Inflammatory macrophage treated with lipopolysaccharide for 1 hour (primary cell): Measurements from ENCODE around the gene MTR.

ENCODE experiments used
- DNase-seq, 2 donors: peaks; one replicate each; pipeline ENCODE4 v3.0.0-alpha.2; 2020 to 2022

The MTR gene

DNA sequence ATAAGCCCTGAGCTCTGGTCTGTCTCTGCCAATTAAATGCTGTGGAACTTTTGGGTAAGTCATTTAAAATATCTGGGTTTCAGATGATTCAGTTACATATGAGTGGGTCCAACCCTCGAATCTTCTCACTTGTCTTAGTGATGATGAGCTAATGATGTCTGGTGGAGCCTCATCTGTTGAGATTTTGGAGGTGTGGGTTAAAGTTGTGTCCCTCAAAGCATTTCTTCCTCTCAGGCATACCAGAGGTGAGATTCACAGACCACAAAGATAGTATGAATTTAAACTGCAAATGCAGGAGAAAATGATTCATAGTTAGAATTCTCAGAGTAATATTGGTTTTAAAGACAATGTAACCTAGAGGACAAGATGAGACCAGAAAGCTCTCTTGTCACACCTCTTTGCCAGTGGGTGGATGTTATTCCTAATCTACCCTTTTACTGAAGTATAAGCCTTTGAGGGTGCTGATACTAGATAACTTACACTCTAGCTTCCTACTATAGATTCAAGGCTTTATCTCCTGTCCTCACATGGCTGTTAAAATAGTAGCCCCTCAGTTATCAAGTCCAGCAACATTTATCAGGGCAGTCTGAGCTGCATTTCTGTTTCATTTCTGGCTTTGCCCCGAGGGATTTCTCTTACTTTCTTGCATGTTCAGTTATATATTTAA is 118.4 kb downstream of the MTR start:
- DNase-seq, result no peak

GRCh38 chr1:236914375-236914774 is 119.3 kb downstream of the MTR start:
- DNase-seq, result no peak

DNA sequence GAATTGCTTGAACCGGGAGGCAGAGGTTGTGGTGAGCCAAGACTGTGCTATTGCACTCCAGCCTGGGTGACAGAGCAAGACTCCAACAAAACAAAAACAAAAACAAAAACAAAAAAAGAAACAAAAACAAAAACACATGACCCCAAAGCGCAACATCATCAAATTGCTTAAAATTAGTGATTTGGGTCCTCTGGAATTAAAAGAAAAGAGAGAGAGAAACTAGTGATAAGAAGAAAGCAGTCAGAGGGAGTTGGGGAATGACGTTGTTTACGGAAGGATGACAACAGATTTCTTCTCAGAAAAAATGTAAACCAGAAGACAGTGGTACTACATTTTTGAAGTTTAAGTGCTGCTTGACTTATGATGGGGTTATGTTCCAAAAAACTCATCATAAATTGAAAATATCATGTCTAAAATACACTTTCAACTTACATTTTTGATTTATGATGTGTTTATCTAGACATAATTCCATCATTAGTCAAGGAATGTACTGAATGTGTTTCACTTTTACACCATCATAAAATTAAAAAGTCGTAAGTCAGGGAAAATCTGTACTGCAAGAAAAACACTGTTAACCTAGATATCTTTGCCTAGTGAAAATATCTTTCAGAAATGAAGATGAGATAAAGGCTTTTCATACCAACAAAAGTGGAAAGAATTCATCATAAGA is 121.2 kb downstream of the MTR start:
- DNase-seq, result no peak

DNA sequence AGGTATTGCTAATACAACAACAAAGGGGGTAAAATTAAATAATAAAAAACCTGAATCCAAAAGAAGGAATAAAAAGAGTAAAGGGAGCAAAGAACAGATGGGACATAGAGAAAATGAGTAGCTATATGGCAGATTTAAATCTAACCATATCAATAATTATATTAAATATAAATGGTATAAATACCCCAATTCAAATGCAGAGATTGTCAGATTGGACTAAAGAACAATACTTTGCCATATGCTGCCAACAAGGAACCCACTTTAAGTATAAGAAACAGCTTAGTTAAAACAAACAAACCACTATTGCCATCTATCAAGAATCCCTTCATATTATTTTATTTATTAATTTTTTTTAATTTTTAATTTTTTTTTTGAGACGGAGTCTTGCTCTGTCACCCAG is 122.4 kb downstream of the MTR start:
- no peak for DNase-seq

DNA sequence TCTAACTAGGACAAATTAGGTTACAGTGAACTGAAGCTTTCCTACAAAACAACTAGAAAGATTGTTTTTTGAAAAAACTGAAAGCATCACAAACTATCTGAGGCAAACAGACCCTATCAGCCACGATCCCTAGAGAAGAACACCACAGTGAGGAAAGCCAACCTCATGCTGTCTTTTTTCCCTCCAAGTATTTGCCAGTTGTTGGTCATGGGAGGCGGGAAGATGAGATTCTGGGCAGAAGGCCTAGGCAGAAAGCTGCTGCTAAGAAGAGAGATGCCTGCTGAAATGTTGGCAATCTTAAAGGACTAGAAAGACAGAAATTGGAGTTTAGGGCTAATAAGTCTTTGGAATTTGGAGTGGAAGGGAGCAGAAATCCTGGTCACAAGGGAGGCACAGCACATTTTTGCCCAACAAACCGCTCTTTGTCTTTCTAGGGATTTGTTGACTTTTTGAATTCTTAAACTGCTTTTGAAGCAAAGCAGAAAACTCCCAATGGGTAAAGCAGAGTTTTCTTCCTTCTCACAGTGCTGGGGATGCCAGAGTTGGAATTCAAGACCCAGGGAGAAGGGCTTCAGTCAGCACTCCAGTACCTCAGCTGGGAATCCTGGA is 125.3 kb downstream of the MTR start:
- DNase-seq, result no peak

DNA sequence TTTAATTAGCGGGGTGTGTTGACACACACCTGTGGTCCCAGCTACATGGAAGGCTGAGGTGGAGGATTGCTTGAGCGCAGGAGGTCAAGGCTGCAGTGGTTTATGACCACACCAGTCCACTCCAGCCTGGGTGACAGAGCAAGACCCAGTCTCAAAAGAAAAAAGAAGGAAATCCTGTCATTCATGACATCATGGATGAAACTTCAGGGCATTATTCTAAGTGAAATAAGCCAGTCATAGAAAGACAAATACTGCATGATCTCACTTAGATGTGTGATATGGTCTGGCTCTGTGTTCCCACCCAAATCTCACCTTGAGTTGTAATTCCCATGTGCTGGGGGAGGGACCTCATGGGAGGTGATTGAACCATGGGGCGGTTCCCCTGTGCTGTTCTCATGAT is 126.5 kb downstream of the MTR start:
- no peak for DNase-seq

GRCh38 chr1:236922190-236922589 is 127.1 kb downstream of the MTR start:
- no peak for DNase-seq

DNA sequence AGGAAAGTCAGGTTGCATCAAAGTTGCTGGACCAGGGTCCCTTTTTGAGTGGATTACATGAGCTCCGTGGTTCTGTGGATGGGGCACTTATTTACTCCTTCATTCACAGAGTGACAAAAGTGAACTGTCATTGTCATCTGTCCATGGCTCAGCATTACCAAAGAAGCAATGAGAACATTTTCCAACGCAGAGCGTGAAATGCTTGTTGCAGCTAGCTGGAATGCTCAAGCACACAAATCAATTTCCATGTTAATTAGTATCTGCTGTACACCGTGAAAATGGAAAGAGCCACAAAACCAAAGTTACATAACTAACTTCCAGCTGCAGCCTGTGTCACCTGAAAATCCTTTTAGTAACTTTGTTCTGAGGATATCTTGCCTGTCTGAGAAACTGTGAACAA is 130.3 kb downstream of the MTR start:
- DNase-seq, result no peak

GRCh38 chr1:236930503-236930902 is 135.4 kb downstream of the MTR start:
- DNase-seq, result no peak

DNA sequence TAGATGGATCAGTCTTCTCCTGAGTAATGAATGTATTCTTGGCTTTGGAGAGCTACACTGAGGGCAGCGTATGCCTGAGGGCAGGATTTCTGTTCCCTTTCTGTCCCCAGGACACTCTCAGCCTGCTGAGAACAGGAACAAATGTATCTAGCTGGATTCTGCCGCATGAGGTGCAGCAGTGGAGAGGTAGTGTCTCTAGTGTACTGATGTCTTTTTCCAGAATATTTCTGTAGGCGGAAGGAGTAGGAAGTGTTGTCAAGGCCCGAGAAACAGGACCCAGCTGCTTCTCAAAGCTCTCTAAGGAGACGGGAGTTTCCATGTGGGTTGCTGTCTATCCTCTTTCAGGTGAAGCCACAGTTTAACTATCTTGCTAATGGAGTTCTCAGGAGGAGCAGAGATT is 143.7 kb downstream of the MTR start:
- no peak for DNase-seq

DNA sequence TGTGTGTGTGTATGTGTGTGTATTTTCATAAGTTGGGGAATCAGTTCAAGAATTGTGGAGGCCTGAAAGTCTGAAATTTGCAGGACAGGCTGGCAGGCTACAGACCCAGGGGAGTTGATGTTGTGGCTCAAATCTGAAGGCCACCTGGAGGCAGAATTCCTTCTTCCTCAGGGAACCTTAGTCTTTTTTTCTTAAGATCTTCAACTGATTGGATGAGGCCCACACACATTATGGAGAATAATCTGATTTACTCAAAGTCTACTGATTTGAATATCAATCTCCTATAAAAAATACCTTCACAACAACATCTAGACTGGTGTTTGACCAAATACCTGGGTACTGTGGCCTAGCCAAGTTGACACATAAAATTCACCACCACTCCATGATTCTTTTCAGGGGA is 147.3 kb downstream of the MTR start:
- no peak for DNase-seq

GRCh38 chr1:236944556-236944955 is 149.5 kb downstream of the MTR start:
- no peak for DNase-seq

DNA sequence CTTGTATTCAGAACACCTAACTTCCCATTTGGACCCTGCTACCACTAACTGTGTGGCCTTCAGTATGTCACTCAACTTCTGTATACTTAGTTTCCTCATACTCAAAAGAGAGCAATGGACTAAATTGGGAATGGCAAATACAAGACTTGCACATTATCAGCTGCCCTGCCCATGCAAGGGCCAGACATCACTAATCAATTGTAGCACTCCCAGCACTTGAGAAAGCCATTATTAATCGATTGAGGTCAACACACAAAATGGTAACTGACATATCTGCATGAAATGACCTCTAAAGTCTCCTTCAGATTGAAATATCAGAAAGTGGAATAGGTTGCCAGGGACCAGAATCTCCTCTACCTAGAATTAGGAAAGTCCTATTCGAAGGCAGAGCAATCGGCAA is 149.9 kb downstream of the MTR start:
- no peak for DNase-seq

- DNase-seq, result no peak
Measured at GRCh38 chr1:236947794-236948193, 152.7 kb downstream of the MTR start.

DNA sequence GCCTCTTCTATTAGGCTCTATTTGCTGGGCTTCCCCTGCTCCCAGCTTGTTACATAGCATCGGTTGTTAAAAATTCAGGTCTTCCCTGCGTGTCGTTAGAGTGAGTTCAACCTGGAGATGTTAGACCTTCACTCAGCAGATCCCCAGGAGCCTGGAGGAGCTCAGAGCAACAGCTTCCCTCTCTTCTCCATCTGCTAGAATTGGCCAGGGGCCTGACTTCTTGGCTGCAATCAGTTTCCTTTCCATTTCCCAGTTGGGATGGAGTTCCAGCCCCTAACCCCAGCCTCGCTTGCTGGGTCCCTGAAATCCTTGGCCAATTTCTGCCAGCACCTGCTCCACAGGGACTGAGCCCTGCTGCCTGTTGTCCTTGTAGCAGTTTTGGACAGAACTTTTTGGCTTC is 153.3 kb downstream of the MTR start:
- DNase-seq, result no peak

DNA sequence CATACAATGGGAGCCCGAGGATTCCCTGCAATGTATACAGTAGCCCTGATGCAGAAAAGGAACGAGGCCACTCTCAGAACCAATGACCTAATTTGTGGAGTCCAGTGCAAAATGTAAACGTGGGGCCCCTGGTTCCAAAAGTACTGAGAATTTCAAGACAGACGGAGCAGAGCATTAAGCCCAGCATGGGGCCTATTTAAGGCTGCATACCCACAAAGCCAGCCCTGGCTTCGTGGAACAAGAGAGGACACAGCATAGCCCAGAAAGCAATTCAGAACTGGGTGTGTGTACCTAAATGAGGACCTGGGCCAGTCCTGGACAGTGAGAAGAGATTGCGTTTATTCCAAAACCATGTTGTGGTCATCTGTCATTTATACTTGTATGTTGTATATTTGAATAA is 153.9 kb downstream of the MTR start:
- DNase-seq, result no peak

- no peak for DNase-seq
Measured at GRCh38 chr1:236950365-236950764, 155.3 kb downstream of the MTR start.

DNA sequence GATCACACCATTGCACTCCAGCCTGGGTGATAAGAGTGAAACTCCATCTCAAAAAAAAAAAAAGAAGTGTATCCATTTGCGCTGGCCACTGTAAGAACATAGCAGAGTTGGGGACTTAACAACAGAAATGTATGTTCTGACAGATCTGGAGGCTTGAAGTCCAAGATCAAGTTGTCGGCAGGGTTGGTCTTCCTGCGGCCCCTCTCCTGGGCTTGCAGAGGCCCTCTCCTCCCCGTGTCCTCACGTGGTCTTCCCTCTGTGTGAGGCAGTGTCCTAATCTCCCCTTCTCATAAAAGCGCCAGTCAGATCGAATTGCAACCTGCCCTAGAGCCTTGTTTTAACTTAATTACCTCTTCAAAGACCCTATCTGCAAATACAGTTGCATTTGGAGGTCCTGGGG is 156.6 kb downstream of the MTR start:
- no peak for DNase-seq

GRCh38 chr1:236952246-236953003 is 157.3 kb downstream of the MTR start:
- no peak for DNase-seq

- DNase-seq, result no peak
Measured at GRCh38 chr1:236953151-236953700, 158.1 kb downstream of the MTR start.
